Mucosa of rectum (tissue), 2 donors: ENCODE measurements around the gene MXI1.
A peak's percentile ranks its signal among the peaks of the same experiment; 100 is the strongest.
"Not testable (repeated sequence)": the region's sequence is repeated elsewhere in the genome, so short reads cannot be mapped to it uniquely, and the experiment has no call there.

Experiments used
- H3K27ac ChIP-seq, 2 donors: one replicate each; pipeline ENCODE4 v1.7.0; 2013; ENCODE audit warnings: inconsistent platforms in 2 of 2, low read depth in 2 of 2, low read length in 2 of 2
- H3K27me3 ChIP-seq, 2 donors: one replicate each; pipeline ENCODE4 v1.7.0; 2013; ENCODE audit warnings: low read length in 2 of 2; ENCODE audit not compliant: control insufficient read depth in 2 of 2, insufficient read depth in 2 of 2
- H3K36me3 ChIP-seq, 2 donors: one replicate each; pipeline ENCODE4 v1.7.0; 2013; ENCODE audit warnings: low read length in 2 of 2; ENCODE audit not compliant: control insufficient read depth in 2 of 2, insufficient read depth in 2 of 2
- H3K4me1 ChIP-seq, 2 donors: one replicate each; pipeline ENCODE4 v1.7.0; 2013; ENCODE audit warnings: low read length in 2 of 2, mild to moderate bottlenecking in 1 of 2; ENCODE audit not compliant: control insufficient read depth in 2 of 2, insufficient read depth in 2 of 2
- H3K4me3 ChIP-seq, 2 donors: one replicate each; pipeline ENCODE4 v1.7.0; 2013; ENCODE audit warnings: low read length in 2 of 2
- H3K9ac ChIP-seq, 2 donors: one replicate each; pipeline ENCODE4 v1.7.0; 2013; ENCODE audit warnings: low read length in 2 of 2, low read depth in 1 of 2, mild to moderate bottlenecking in 1 of 2
- H3K9me3 ChIP-seq, 2 donors: one replicate each; pipeline ENCODE4 v1.7.0; 2013; ENCODE audit warnings: low read length in 2 of 2; ENCODE audit not compliant: control insufficient read depth in 2 of 2
- donor health status: healthy.
- donor health status: Normal muscosa, but diverticular disease.

MXI1 gene

GRCh38 chr10:110229155-110229554 lies 21.8 kb downstream of the MXI1 start:
- no peak overlapping the region for H3K27ac ChIP-seq
- no peak overlapping the region for H3K9ac ChIP-seq
- H3K4me1 ChIP-seq: peaks cover 0 to 3% of the 10 kb centered on the region in 2 donors
- no peaks in the 10 kb centered on the region for H3K27me3 ChIP-seq
- H3K36me3 ChIP-seq: peaks cover 8 to 11% of the 10 kb centered on the region in 2 donors
- no peak overlapping the region for H3K4me3 ChIP-seq
- H3K9me3 ChIP-seq: no peaks in the 10 kb centered on the region

GRCh38 chr10:110233846-110234245 lies 26.4 kb downstream of the MXI1 start:
- peaks cover 6 to 10% of the 10 kb centered on the region in 2 donors for H3K36me3 ChIP-seq
- no peak overlapping the region for H3K4me3 ChIP-seq
- H3K9ac ChIP-seq: no peak overlapping the region
- no peaks in the 10 kb centered on the region for H3K27me3 ChIP-seq
- no peaks in the 10 kb centered on the region for H3K9me3 ChIP-seq
- H3K27ac ChIP-seq: no peak overlapping the region
- H3K4me1 ChIP-seq: no peaks in the 10 kb centered on the region

GRCh38 chr10:110237894-110238480 lies 30.6 kb downstream of the MXI1 start:
- H3K4me3 ChIP-seq: no peak overlapping the region
- no peaks in the 10 kb centered on the region for H3K9me3 ChIP-seq
- H3K27ac ChIP-seq: no peak overlapping the region
- H3K4me1 ChIP-seq: no peaks in the 10 kb centered on the region
- no peaks in the 10 kb centered on the region for H3K27me3 ChIP-seq
- H3K9ac ChIP-seq: no peak overlapping the region
- H3K36me3 ChIP-seq: peaks cover 0 to 4% of the 10 kb centered on the region in 2 donors

GRCh38 chr10:110239892-110240291 lies 32.5 kb downstream of the MXI1 start:
- Histone ChIP-seq H3K4me3 (no peak overlapping the region), H3K4me1 (no peaks in the 10 kb centered on the region), H3K27ac (no peak overlapping the region), H3K36me3 (peaks cover 0 to 4% of the 10 kb centered on the region in 2 donors), H3K9me3 (no peaks in the 10 kb centered on the region), H3K27me3 (no peaks in the 10 kb centered on the region), H3K9ac (no peak overlapping the region)

GRCh38 chr10:110241407-110241806 lies 34.0 kb downstream of the MXI1 start:
- H3K9ac ChIP-seq: no peak overlapping the region
- H3K27me3 ChIP-seq: no peaks in the 10 kb centered on the region
- no peaks in the 10 kb centered on the region for H3K9me3 ChIP-seq
- H3K27ac ChIP-seq: no peak overlapping the region
- peaks cover 4 to 7% of the 10 kb centered on the region in 2 donors for H3K36me3 ChIP-seq
- no peaks in the 10 kb centered on the region for H3K4me1 ChIP-seq
- H3K4me3 ChIP-seq: peak overlapping the region in 1 of 2 donors; percentile 8

- Histone ChIP-seq H3K27me3 (no peaks in the 10 kb centered on the region), H3K9ac (no peak overlapping the region), H3K36me3 (peaks cover 4 to 7% of the 10 kb centered on the region in 2 donors), H3K4me1 (no peaks in the 10 kb centered on the region), H3K4me3 (no peak overlapping the region), H3K9me3 (no peaks in the 10 kb centered on the region), H3K27ac (no peak overlapping the region)
Measured at GRCh38 chr10:110241841-110242240, 34.4 kb downstream of the MXI1 start.

- no peak overlapping the region for H3K27ac ChIP-seq
- H3K27me3 ChIP-seq: no peaks in the 10 kb centered on the region
- H3K36me3 ChIP-seq: peaks cover 4 to 7% of the 10 kb centered on the region in 2 donors
- H3K9ac ChIP-seq: no peak overlapping the region
- no peaks in the 10 kb centered on the region for H3K4me1 ChIP-seq
- H3K4me3 ChIP-seq: no peak overlapping the region
- H3K9me3 ChIP-seq: no peaks in the 10 kb centered on the region
Measured at GRCh38 chr10:110242511-110242910, 35.1 kb downstream of the MXI1 start.

- Histone ChIP-seq H3K27me3 (no peaks in the 10 kb centered on the region), H3K9ac (no peak overlapping the region), H3K4me3 (no peak overlapping the region), H3K9me3 (no peaks in the 10 kb centered on the region), H3K27ac (no peak overlapping the region), H3K36me3 (peaks cover 3 to 4% of the 10 kb centered on the region in 2 donors), H3K4me1 (no peaks in the 10 kb centered on the region)
Measured at GRCh38 chr10:110244550-110244949, 37.1 kb downstream of the MXI1 start.

- H3K27ac ChIP-seq, H3K4me3 ChIP-seq, H3K9ac ChIP-seq, H3K4me1 ChIP-seq, H3K36me3 ChIP-seq, H3K9me3 ChIP-seq, H3K27me3 ChIP-seq: not testable (repeated sequence)
Measured at GRCh38 chr10:110247833-110248232, 40.4 kb downstream of the MXI1 start.

- not testable (repeated sequence) for H3K27me3 ChIP-seq, H3K27ac ChIP-seq, H3K9me3 ChIP-seq, H3K36me3 ChIP-seq, H3K9ac ChIP-seq, H3K4me1 ChIP-seq, H3K4me3 ChIP-seq
Measured at GRCh38 chr10:110249489-110249888, 42.1 kb downstream of the MXI1 start.

- H3K4me1 ChIP-seq, H3K4me3 ChIP-seq, H3K9me3 ChIP-seq, H3K9ac ChIP-seq, H3K27ac ChIP-seq, H3K36me3 ChIP-seq, H3K27me3 ChIP-seq: not testable (repeated sequence)
Measured at GRCh38 chr10:110251392-110251791, 44.0 kb downstream of the MXI1 start.
